PFSK-1 (cell line): ENCODE results near the gene MC1R.

ENCODE experiments used
- FOXP2 ChIP-seq: optimal IDR thresholded peaks from 2 replicates; pipeline ENCODE3; 2011; ENCODE audit warnings: borderline replicate concordance, control low read depth, inconsistent platforms; ENCODE audit not compliant: insufficient read depth; ENCODE audit errors: extremely low read length, extremely low read depth
- TAF1 ChIP-seq: IDR thresholded peaks from 2 replicates; pipeline ENCODE4 v1.6.1; 2012; ENCODE audit warnings: low read length, control low read depth, borderline replicate concordance; ENCODE audit not compliant: insufficient read depth

DNA sequence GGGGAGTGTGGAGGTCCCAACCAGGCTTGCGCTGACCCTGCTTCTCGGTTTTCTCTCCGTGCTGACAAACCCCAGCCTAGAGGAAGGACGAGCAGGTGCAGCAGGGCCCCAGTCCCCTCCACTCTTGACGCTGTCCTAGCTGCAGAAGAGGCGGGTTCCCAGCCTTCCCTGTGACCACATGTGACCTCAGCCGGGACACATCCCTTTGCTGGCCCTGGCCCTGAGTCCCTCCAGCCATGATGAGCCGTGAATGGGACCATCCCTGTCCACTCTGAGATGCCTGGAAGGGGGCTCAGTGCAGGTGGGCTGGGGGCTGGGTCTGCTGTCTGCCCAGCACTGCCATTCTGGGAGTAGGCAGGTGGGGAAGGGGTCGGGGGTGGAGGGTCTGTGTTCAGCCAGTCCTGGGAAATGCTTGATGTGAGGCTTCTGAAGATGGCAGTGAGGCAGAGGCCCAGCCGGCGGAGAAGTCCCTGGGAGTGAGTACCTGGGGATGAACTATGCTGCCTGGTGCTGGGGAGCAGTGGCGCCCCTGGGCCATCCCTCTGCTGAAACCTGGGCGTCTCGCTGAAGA, 2.6 kb downstream of the MC1R start:
- TF ChIP-seq TAF1 (no peak), FOXP2 (no peak)
